ENCODE results near the gene ETFB.
A peak's percentile ranks its signal among the peaks of the same experiment; 100 is the strongest.

ETFB gene

DNA sequence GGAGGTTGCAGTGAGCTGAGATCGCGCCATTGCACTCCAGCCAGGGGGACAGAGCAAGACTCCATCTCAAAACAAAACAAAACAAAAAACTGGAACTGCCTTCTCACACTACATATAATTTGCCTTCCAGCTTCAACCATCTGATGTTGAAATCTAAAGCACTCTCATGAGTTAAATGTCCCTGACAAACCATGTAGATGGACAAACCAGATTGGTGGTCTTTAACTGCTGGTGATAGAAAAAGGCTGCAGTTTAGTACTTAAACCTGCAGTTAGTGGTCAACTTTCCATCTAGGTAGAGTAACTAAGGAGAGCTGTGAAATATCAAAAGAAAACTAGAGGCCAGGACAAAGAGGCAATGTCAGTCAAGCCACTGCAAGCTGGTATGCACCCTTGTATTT, 30.0 kb upstream of the ETFB start:
- Histone ChIP-seq H3K4me2 (peak overlapping the region in 6 of 11 experiments; percentile 81 to 91 (median 85); a peak in 4 of 22 replicates), H3K9me3 (replicated peaks in 1 of 11) (peaks cover 0 to 12% (median 2%) of the 10 kb centered on the region in 11 experiments; a peak in 16 of 22 replicates), H3K9ac (peak overlapping the region in 1 of 11 experiments; percentile 7; a peak in 1 of 22 replicates), H3K27me3 (no peaks in the 10 kb centered on the region), H4K20me1 (no peaks in the 10 kb centered on the region), H3K27ac (peak overlapping the region in 3 of 11 experiments; percentile 15 to 94 (median 87); a peak in 5 of 22 replicates), H3K36me3 (no peaks in the 10 kb centered on the region), H3K4me3 (no peak overlapping the region), H3K4me1 (peaks cover 19 to 44% (median 26%) of the 10 kb centered on the region in 10 experiments; a peak in 19 of 20 replicates)
- TF ChIP-seq Cebpa-rat (IDR thresholded peaks at IDR 0.05), result no peak

DNA sequence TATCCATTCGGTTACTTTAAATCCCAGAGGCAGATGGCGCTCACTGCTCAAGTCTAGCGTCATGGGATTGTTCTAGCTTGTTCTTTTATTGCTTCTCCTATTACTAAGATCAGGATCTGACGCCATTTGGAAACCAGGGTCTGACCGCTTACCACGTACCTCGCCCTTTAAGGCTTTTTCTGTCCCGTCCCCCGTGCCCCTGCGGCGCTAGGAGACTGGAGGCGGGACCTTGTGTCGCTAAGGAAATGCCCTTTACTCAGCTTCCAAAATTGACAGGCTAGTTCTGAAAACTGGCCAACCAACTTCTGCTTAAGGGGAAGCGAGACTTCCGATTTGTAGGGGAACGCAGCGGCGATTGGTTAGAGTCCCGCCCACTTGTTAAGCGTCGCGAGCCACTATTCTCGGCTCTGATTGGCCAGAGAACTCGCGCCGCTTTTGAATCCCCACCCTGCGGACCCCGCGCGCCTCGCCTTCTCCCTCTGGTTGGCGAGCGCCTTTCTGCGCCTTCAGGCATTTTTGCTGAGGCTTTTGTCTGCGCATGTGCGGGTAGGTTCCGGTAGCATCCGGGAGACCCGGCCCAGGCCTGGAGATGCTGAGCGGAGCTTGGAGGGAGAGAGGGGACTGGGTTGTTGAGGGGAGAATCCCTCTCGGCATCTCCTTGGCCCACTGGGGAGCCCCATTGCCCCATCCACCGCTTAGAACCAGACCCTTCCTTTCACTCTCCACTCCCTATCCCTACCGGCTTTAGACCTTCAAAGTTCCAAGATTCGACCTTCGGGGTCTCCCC, 28.1 kb upstream of the ETFB start:
- H3K36me3 ChIP-seq, result no peaks in the 10 kb centered on the region
- H3K27me3 ChIP-seq, result no peaks in the 10 kb centered on the region
- H3K4me3 ChIP-seq, result peak overlapping the region; percentile 47 to 72 (median 60)
- TF ChIP-seq Cebpa-rat (IDR thresholded peaks at IDR 0.05), result no peak
- H3K4me2 ChIP-seq, result peak overlapping the region; percentile 81 to 92 (median 85)
- H4K20me1 ChIP-seq, result no peaks in the 10 kb centered on the region
- H3K9me3 ChIP-seq (replicated peaks in 1 of 11), result 0 out of 22 replicates have a peak, but pooled peaks cover 0 to 7% (median 0%) of the 10 kb centered on the region in 11 experiments
- peak overlapping the region; percentile 62 to 94 (median 87) for H3K27ac ChIP-seq
- H3K4me1 ChIP-seq, result peaks cover 20 to 47% (median 35%) of the 10 kb centered on the region in 10 experiments; a peak in 19 of 20 replicates
- peak overlapping the region; percentile 64 to 89 (median 82); a peak in 21 of 22 replicates for H3K9ac ChIP-seq

DNA sequence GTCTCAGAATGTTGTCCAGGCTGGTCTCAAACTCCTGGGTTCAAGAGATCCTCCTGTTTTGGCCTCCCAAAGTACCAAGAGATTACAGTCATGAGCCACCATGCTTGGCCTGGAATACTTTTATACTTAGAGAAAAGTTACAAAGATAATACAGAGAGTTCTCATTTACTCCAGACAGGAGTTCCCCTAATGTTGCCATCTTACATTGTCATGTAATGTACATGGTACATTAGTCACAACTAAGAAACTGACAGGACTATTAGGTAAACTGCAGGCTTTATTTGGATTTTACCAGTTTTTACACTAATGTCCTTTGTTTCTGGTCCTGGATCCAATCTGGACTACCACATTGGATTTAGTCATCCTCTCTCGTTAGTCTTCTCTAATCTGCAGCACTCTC, 26.5 kb upstream of the ETFB start:
- H3K27ac ChIP-seq, result no peak overlapping the region

DNA sequence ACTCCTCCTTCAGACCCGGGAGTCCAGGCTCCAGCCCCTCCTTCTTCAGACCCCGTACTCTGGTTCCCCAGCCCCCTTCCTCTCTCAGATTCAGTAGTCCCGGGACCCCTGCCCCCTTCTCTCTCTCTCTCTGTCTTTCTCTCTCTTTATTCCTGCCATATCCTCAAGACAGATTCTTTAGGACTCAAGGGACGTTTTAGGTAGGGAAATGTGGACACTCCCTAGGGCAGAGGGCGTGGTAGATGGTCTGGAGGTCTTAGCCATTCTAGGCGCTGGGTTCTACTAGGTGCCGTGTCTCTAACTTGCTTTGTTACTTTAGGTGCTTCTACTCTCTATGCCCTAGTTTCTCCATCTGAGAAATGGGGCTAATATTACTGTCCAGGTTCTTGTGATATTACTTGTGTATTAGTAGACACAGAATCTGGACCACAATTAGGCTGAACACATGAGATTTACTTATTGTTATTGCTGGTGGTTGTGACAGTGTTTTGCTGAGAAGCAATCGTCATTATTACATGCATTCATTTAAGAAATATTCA, 25.0 kb upstream of the ETFB start:
- Histone ChIP-seq H4K20me1 (no peaks in the 10 kb centered on the region), H3K36me3 (no peaks in the 10 kb centered on the region), H3K4me1 (peaks cover 20 to 44% (median 34%) of the 10 kb centered on the region in 10 experiments; a peak in 19 of 20 replicates), H3K9ac (peak overlapping the region in 8 of 11 experiments; percentile 15 to 50 (median 37); a peak in 6 of 22 replicates), H3K4me3 (0 out of 20 replicates have a peak overlapping the region, but pooled peaks of 1 of the 10 experiments have one; percentile 7), H3K4me2 (peak overlapping the region; percentile 19 to 57 (median 38); a peak in 19 of 22 replicates), H3K27ac (peak overlapping the region; percentile 8 to 78 (median 65); a peak in 21 of 22 replicates), H3K9me3 (replicated peaks in 1 of 11) (0 out of 22 replicates have a peak, but pooled peaks cover 0 to 7% (median 0%) of the 10 kb centered on the region in 11 experiments), H3K27me3 (no peaks in the 10 kb centered on the region)
- no peak for TF ChIP-seq Cebpa-rat (IDR thresholded peaks at IDR 0.05)

More for the DNA sequence above, 26.5 kb upstream of the ETFB start:
- Histone ChIP-seq H3K9ac (no peak overlapping the region), H3K9me3 (replicated peaks in 1 of 11) (0 out of 22 replicates have a peak, but pooled peaks cover 0 to 7% (median 0%) of the 10 kb centered on the region in 11 experiments), H3K4me3 (no peak overlapping the region), H4K20me1 (no peaks in the 10 kb centered on the region), H3K27me3 (no peaks in the 10 kb centered on the region), H3K36me3 (no peaks in the 10 kb centered on the region), H3K4me1 (peaks cover 20 to 44% (median 35%) of the 10 kb centered on the region in 10 experiments; a peak in 19 of 20 replicates), H3K4me2 (no peak overlapping the region)
- no peak for TF ChIP-seq Cebpa-rat (IDR thresholded peaks at IDR 0.05)

DNA sequence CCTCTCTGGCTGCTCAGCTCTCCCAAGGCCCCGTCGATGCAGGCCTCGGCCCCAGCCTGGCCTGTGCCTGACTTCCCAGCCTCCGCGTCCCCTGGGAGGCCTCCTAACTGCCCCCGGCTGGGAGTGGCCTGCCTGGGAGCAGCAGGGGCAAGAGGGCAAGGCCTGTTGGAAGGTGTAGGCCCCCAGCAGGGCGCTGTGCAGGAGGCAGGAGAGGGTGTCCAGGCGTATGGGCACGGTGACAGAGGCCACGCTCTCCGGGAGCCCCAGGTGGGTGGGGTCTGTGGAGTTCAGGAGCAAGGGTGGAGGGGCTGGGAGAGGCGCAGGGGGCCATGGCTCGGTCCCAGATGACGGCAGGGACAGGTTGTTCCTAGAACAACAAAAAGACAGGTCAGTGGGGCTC, 23.0 kb upstream of the ETFB start:
- no peak for TF ChIP-seq Cebpa-rat (IDR thresholded peaks at IDR 0.05)
- no peak overlapping the region for H3K4me2 ChIP-seq

DNA sequence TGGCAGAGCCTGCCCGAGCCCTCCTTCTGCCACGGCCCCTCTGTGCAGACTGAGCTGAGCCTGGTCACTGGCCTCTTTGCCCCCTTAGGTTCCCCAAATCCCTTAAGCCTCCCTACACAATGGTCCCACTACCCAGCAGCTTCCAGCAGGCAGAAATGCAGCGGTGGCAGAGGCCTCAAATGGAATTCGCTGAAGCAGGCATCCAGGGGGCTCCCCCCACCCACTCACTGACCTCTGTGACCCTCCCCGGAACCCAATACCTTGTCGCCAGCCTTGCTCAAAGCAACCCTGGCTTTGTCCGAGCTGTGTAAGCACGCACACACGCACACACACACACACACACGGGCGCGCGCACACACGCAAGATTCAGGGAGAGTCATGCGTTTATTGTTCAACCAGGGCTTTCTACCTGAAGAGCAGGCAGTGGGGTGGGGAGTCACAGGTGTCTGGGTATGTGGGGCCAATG, 21.8 kb upstream of the ETFB start, which contains the start of gene LIM2:
TSS of gene LIM2 (minus strand) at position 51 of the 466 bp plus-strand sequence. CDS start 531 bp downstream, outside the sequence.
- H3K27ac ChIP-seq, result no peak within 1 kb of the TSS
- no peak for TF ChIP-seq Cebpa-rat (IDR thresholded peaks at IDR 0.05)
- H3K4me3 ChIP-seq, result no peak within 1 kb of the TSS
- H3K4me2 ChIP-seq, result no peak within 1 kb of the TSS
- peaks cover 1 to 20% (median 11%) of the 10 kb centered on the region in 10 experiments; a peak in 13 of 20 replicates for H3K4me1 ChIP-seq
- no peaks in the 10 kb centered on the region for H3K9me3 ChIP-seq (replicated peaks in 1 of 11)
- H4K20me1 ChIP-seq, result no peaks in the 10 kb centered on the region
- no peaks in the 10 kb centered on the region for H3K27me3 ChIP-seq
- no peak within 1 kb of the TSS for H3K9ac ChIP-seq
- H3K36me3 ChIP-seq, result no peaks in the 10 kb centered on the region

More for the DNA sequence above, 23.0 kb upstream of the ETFB start:
- peaks cover 11 to 31% (median 17%) of the 10 kb centered on the region in 10 experiments; a peak in 17 of 20 replicates for H3K4me1 ChIP-seq
- no peak overlapping the region for H3K9ac ChIP-seq
- no peak overlapping the region for H3K4me3 ChIP-seq
- H4K20me1 ChIP-seq, result no peaks in the 10 kb centered on the region
- no peaks in the 10 kb centered on the region for H3K27me3 ChIP-seq
- H3K27ac ChIP-seq, result no peak overlapping the region
- no peaks in the 10 kb centered on the region for H3K9me3 ChIP-seq (replicated peaks in 1 of 11)
- no peaks in the 10 kb centered on the region for H3K36me3 ChIP-seq

DNA sequence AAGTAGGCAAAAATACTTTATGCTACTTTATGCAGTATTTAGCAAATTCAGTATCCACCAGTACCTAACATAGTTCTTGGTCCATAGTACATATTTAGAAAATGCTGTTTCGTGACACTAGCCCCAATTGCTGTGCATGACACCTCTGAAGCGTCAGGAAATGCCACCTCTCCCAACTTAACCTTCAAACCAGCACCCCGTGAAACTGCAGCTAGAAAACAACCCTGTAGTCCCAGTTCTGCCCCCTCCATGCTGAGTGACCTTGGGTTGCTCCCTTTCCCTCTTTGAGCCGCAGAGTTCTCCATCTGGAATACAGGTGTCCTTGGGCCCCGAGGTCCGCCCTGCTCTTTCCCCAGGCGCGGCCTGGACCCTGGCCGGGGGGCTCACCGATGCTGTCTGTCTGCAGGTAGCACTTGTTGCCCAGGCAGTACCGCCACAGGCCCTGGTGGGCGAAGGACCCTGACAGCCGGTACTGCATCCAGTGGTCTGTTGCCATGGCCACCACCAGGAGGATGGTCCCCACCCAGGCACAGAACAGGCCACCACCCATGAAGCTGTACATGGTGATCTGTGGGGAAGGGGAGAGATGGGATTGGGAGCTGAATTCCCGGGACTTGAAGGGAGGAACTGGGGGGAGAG, 20.8 kb upstream of the ETFB start:
- no peak for TF ChIP-seq Cebpa-rat (IDR thresholded peaks at IDR 0.05)
- Histone ChIP-seq H3K27me3 (no peaks in the 10 kb centered on the region), H4K20me1 (no peaks in the 10 kb centered on the region), H3K4me3 (no peak overlapping the region), H3K27ac (no peak overlapping the region), H3K4me2 (no peak overlapping the region), H3K36me3 (no peaks in the 10 kb centered on the region), H3K4me1 (peaks cover 0 to 17% (median 11%) of the 10 kb centered on the region in 10 experiments; a peak in 13 of 20 replicates), H3K9me3 (replicated peaks in 1 of 11) (peaks cover 0 to under 1% (median under 1%) of the 10 kb centered on the region in 11 experiments; a peak in 7 of 22 replicates), H3K9ac (no peak overlapping the region)

DNA sequence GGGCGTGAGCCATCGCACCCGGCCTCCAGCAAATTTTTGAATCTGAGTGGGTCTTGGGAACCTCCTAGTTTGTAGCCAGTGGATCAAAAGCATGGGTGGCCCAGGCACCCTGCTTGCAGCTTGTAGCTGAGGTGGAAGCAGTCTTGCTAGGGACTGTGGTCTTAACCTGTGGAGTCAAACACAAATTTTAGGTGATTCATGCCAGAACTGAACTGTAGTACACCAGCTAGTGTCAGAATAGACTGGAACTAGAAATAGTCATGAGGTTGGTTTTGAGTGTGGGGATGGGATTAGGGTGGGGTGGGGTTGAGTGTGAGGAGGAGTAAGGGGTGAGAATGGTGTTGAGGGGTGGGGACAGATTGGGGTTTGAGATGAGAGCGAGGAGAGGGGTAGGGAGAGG, 15.8 kb upstream of the ETFB start:
- no peaks in the 10 kb centered on the region; a peak in 1 of 22 replicates for H3K36me3 ChIP-seq
- H3K9ac ChIP-seq, result no peak overlapping the region
- peaks cover 0 to 38% (median 28%) of the 10 kb centered on the region in 10 experiments; a peak in 17 of 20 replicates for H3K4me1 ChIP-seq
- no peaks in the 10 kb centered on the region for H3K27me3 ChIP-seq
- no peak overlapping the region for H3K4me2 ChIP-seq
- no peak for TF ChIP-seq Cebpa-rat (IDR thresholded peaks at IDR 0.05)
- no peak overlapping the region for H3K27ac ChIP-seq
- peaks cover 6 to 14% (median 12%) of the 10 kb centered on the region in 11 experiments; a peak in 21 of 22 replicates for H3K9me3 ChIP-seq (replicated peaks in 1 of 11)
- H3K4me3 ChIP-seq, result no peak overlapping the region
- no peaks in the 10 kb centered on the region for H4K20me1 ChIP-seq
